Ishikawa (cell line): ENCODE measurements around the gene GSTT4.

Experiments
- CEBPB ChIP-seq: IDR thresholded peaks from 2 replicates; pipeline ENCODE4 v1.6.1; 2012
- CREB1 ChIP-seq: IDR thresholded peaks from 2 replicates; pipeline ENCODE4 v1.6.1; 2012; ENCODE audit warnings: low read depth
- EGR1 ChIP-seq: IDR thresholded peaks from 2 replicates; pipeline ENCODE4 v1.6.1; 2012
- EP300 ChIP-seq: IDR thresholded peaks from 2 replicates; pipeline ENCODE4 v1.6.1; 2012; ENCODE audit warnings: borderline replicate concordance
- FOXM1 ChIP-seq: IDR thresholded peaks from 2 replicates; pipeline ENCODE4 v1.6.1; 2012; ENCODE audit warnings: low read depth, borderline replicate concordance
- NFIC ChIP-seq: IDR thresholded peaks from 2 replicates; pipeline ENCODE4 v1.6.1; 2012
- RAD21 ChIP-seq: IDR thresholded peaks from 2 replicates; pipeline ENCODE4 v1.6.1; 2012; ENCODE audit warnings: low read depth
- REST ChIP-seq: IDR thresholded peaks from 2 replicates; pipeline ENCODE4 v1.6.1; 2012; ENCODE audit warnings: low read depth, mild to moderate bottlenecking
- TAF1 ChIP-seq: IDR thresholded peaks from 2 replicates; pipeline ENCODE4 v1.6.1; 2012; ENCODE audit warnings: low read depth, mild to moderate bottlenecking
- TCF12 ChIP-seq: IDR thresholded peaks from 2 replicates; pipeline ENCODE4 v1.6.1; 2012; ENCODE audit warnings: low read depth
- TEAD4 ChIP-seq: IDR thresholded peaks from 2 replicates; pipeline ENCODE4 v1.6.1; 2012
- YY1 ChIP-seq: IDR thresholded peaks from 2 replicates; pipeline ENCODE4 v1.6.1; 2012; ENCODE audit warnings: low read depth
- ZBTB7A ChIP-seq: IDR thresholded peaks from 2 replicates; pipeline ENCODE4 v1.6.1; 2012; ENCODE audit warnings: low read depth
- TF ChIP-seq, protein P1 (sequence below): IDR thresholded peaks from 2 replicates; pipeline ENCODE4 v1.6.1; 2012
- TF ChIP-seq, protein P2 (sequence below): IDR thresholded peaks from 2 replicates; pipeline ENCODE4 v1.6.1; 2012

Gene GSTT4

DNA sequence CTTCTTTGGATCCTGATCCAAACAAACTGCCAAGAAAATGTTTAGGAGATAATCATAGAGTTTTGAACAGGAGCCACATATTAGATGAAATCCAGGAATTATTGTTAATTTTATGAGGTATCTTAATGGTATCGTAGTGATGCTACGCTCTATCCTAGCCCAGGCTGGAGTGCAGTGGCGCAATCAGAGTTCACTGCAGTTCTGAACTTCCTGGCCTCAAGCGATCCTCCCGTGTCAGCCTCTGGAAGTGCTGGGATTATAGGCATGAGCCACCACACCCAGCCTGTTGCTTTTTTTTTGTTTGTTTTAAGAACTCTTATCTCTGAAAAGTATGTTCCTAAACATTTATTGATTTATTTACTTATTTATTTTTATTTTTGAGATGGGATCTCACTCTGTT, 2.4 kb downstream of the GSTT4 start:
- TF ChIP-seq ZBTB7A: no peak
- TF ChIP-seq YY1: no peak
- TF ChIP-seq TEAD4: no peak
- no peak for TF ChIP-seq CREB1
- TF ChIP-seq NFIC: no peak
- TF ChIP-seq, protein P1, sequence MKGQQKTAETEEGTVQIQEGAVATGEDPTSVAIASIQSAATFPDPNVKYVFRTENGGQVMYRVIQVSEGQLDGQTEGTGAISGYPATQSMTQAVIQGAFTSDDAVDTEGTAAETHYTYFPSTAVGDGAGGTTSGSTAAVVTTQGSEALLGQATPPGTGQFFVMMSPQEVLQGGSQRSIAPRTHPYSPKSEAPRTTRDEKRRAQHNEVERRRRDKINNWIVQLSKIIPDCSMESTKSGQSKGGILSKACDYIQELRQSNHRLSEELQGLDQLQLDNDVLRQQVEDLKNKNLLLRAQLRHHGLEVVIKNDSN: no peak
- no peak for TF ChIP-seq TCF12
- TF ChIP-seq, protein P2, sequence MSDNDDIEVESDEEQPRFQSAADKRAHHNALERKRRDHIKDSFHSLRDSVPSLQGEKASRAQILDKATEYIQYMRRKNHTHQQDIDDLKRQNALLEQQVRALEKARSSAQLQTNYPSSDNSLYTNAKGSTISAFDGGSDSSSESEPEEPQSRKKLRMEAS: no peak

GRCh38 chr22:24002272-24002671, 3.0 kb downstream of the GSTT4 start:
- TF ChIP-seq TEAD4 (no peak), RAD21 (no peak), ZBTB7A (no peak), EP300 (no peak), TCF12 (no peak), NFIC (no peak), CEBPB (no peak), YY1 (no peak), EGR1 (no peak), REST (no peak), TAF1 (no peak), CREB1 (no peak)
- TF ChIP-seq, protein P1: no peak

DNA sequence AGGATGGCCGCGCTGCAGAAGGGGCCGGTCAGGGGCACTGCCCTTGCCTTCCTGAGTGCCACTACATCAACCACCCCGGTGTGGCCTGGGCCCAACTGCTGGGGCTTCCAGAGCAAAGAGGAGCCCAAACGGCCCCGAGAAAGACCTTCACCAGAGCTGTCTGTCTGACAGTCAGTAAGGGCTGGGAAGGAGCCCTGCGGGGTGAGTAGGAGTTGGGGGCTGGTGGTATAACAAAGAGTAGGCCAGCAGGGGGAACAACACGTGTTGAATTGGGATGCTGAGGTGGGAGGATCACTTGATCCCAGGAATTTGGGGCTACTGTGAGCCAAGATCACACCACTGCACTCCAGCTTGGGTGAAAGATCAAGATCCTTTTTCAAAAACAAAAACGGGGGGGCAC, 3.9 kb downstream of the GSTT4 start:
- TF ChIP-seq REST: no peak
- TF ChIP-seq, protein P2: no peak
- TF ChIP-seq, protein P1: no peak
- no peak for TF ChIP-seq NFIC
- TF ChIP-seq FOXM1: no peak
- TF ChIP-seq TCF12: no peak
- no peak for TF ChIP-seq EGR1

GRCh38 chr22:23997092-23997491, 8.2 kb downstream of the GSTT4 start:
- TF ChIP-seq CREB1: no peak
- TF ChIP-seq TCF12: no peak
- no peak for TF ChIP-seq EGR1
- no peak for TF ChIP-seq YY1
- TF ChIP-seq, protein P1: no peak
- TF ChIP-seq TEAD4: no peak
- no peak for TF ChIP-seq ZBTB7A
- TF ChIP-seq, protein P2: no peak
- no peak for TF ChIP-seq EP300
- no peak for TF ChIP-seq CEBPB
- TF ChIP-seq NFIC: no peak
- no peak for TF ChIP-seq TAF1
- TF ChIP-seq FOXM1: no peak
- no peak for TF ChIP-seq RAD21
- TF ChIP-seq REST: no peak
